Activated B cell treated with CpG ODN at 0.5 μM for 24 hours (primary cell): ENCODE measurements around the gene VASP. TPM values are rescaled to one million over a fixed set of nuclear protein-coding genes. Genes with fewer than 3 reads are reported as not detected.

ENCODE experiments used
- ATAC-seq: fragments of 200-7000 bp; cut with Tn5 transposase; one replicate; pipeline ENCODE4 v1.10.0; 2021; ENCODE audit warnings: low read depth, mild to moderate bottlenecking, moderate library complexity
- CTCF ChIA-PET: fragments of 350-600 bp; sonication (Branson Sonifier 250); formaldehyde crosslinking; loops from one replicate; lab custom pipeline; 2021; ENCODE audit warnings: antibody characterized with exemption; lab: Charles Lee
- POLR2A ChIA-PET: fragments of 350-600 bp; sonication (Branson Sonifier 250); formaldehyde crosslinking; loops from one replicate; lab custom pipeline; 2021; ENCODE audit warnings: antibody characterized with exemption; lab: Charles Lee
- DNase-seq: peaks from one replicate; pipeline ENCODE4 v3.0.0; 2022
- H3K27ac Mint-ChIP-seq: one replicate; pipeline ENCODE4 v1.8.0; 2020; ENCODE audit warnings: mixed read lengths
- H3K27me3 Mint-ChIP-seq: one replicate; pipeline ENCODE4 v1.8.0; 2021; ENCODE audit warnings: mixed read lengths
- H3K36me3 Mint-ChIP-seq: one replicate; pipeline ENCODE4 v1.8.0; 2021; ENCODE audit warnings: low read depth, mixed read lengths
- H3K4me1 Mint-ChIP-seq: one replicate; pipeline ENCODE4 v1.8.0; 2021; ENCODE audit warnings: mixed read lengths
- H3K4me3 Mint-ChIP-seq: one replicate; pipeline ENCODE4 v1.8.0; 2020; ENCODE audit warnings: mild to moderate bottlenecking, mixed read lengths
- H3K9me3 Mint-ChIP-seq: one replicate; pipeline ENCODE4 v1.8.0; 2020; ENCODE audit warnings: mixed read lengths
- intact Hi-C: fragments of 100-400 bp; cut with micrococcal nuclease; formaldehyde crosslinking; loops from one replicate; pipeline ENCODE4 v1.15.1; 2024
- total RNA-seq: library from RNA; stranded (reverse); gene quantifications from 2 replicates; pipeline ENCODE4 v1.2.3, GENCODE V29; 2022
- TF ChIP-seq, protein P1 (sequence below): fragments of 200-600 bp; IDR thresholded peaks from one replicate; pipeline ENCODE4 v1.8.0; 2022; ENCODE audit warnings: antibody characterized with exemption, mild to moderate bottlenecking

VASP gene
- total RNA-seq, 1 donor from 2014 or later: 300 TPM

DNA sequence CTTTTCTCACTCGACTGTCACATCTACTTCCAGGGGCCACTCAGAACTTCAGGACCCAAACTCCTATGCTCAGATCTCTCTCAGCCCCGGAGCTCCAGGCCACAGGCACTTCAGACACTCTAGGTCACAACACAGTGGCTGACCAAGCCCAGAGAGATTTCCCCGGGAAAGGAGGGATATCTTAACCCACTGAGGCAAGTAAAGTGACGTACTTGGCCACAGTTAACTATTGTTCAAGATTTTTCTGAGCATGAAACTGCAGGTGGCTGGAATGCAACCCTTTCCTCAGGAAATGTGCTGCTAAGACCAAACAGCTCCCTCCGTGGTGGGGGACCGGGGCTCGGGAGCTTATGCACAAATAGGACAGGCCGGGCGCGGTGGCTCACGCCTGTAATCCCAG lies 53.4 kb downstream of the VASP start:
- ATAC-seq (no peak), DNase-seq (no peak)
- CTCF ChIA-PET: no interaction called here
- Mint-ChIP-seq H3K36me3 (peaks cover 3% of the 10 kb centered on the region), H3K4me1 (peaks cover 39% of the 10 kb centered on the region), H3K9me3 (no peaks in the 10 kb centered on the region), H3K27me3 (no peaks in the 10 kb centered on the region), H3K27ac (no peak overlapping the region), H3K4me3 (no peak overlapping the region)
- TF ChIP-seq, protein P1, sequence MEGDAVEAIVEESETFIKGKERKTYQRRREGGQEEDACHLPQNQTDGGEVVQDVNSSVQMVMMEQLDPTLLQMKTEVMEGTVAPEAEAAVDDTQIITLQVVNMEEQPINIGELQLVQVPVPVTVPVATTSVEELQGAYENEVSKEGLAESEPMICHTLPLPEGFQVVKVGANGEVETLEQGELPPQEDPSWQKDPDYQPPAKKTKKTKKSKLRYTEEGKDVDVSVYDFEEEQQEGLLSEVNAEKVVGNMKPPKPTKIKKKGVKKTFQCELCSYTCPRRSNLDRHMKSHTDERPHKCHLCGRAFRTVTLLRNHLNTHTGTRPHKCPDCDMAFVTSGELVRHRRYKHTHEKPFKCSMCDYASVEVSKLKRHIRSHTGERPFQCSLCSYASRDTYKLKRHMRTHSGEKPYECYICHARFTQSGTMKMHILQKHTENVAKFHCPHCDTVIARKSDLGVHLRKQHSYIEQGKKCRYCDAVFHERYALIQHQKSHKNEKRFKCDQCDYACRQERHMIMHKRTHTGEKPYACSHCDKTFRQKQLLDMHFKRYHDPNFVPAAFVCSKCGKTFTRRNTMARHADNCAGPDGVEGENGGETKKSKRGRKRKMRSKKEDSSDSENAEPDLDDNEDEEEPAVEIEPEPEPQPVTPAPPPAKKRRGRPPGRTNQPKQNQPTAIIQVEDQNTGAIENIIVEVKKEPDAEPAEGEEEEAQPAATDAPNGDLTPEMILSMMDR: no peak
- POLR2A ChIA-PET: no interaction called here
- intact Hi-C loops: no loop called here

DNA sequence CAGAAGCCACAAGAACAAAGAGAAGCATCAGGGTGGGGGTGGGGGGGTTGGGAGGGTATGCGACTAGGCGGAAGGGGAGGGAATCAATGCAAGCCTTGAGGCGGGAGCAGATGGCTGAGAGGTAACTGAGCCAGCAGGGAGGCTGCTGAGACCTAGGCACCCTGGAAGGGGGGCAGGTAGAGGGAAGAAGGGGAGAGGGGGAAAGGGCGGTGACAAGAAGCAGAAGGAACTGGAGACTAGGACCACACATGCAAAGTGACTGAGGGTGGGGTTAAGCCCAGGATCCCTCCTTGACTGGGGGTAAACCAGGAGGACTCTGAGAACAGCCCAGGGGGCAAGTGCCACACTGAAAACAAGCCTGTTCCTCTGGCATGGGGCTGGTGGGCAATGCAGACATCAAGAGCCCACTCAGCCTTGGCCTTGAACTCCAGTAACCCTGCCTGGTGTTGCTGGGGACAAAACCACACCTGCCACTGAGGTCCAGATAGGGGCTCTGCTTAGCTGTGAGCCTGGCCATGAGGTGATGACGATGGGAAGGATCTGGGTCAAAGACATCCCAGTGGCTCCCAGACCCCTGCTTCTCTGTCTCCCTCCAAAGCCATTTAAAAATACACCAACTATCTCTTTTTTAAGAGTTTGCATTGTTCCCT lies 57.0 kb downstream of the VASP start:
- Mint-ChIP-seq H3K4me1 (peaks cover 28% of the 10 kb centered on the region), H3K36me3 (no peaks in the 10 kb centered on the region), H3K4me3 (no peak overlapping the region), H3K9me3 (no peaks in the 10 kb centered on the region), H3K27ac (peak overlapping the region; percentile 35), H3K27me3 (no peaks in the 10 kb centered on the region)
- POLR2A ChIA-PET: no interaction called here
- intact Hi-C loops: no loop called here
- DNase-seq (no peak), ATAC-seq (peak; percentile 21)
- CTCF ChIA-PET: no interaction called here
- TF ChIP-seq, protein P1: no peak

- peaks cover 2% of the 10 kb centered on the region for H3K36me3 Mint-ChIP-seq
- ATAC-seq: no peak
These were observed 60.3 kb downstream of the VASP start for GRCh38 chr19:45567609-45568008.

DNA sequence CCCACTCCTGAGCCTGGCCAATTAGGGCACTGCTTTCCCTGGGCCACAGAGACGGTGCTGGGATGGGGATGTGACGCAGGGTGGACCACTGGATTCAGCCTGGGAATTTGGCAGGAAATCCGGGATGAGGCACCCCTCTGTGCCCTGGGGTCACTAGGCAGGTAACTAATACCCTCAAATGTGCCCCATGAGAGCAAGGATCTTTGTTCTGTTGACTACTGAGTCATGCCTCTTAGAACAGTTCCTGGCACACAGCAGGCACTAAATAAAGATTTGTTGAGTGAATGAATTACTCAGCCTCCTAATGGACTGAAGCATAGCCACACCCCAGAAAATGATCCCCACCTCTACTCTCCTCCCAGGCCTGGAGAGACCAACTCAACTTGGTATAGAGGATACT lies 61.5 kb downstream of the VASP start:
- CTCF ChIA-PET: interaction anchor here (1.6 kb wide), 1 partner anchor 10 kb away, joined by 7 read pairs; no protein-coding TSS in a partner anchor
- POLR2A ChIA-PET: no interaction called here
- no peak for ATAC-seq
- Mint-ChIP-seq H3K27me3 (no peaks in the 10 kb centered on the region), H3K9me3 (no peaks in the 10 kb centered on the region), H3K4me3 (no peak overlapping the region), H3K27ac (no peak overlapping the region), H3K36me3 (peaks cover 2% of the 10 kb centered on the region), H3K4me1 (peaks cover 17% of the 10 kb centered on the region)
- TF ChIP-seq, protein P1: no peak
- intact Hi-C loops: no loop called here
- DNase-seq: no peak

More at GRCh38 chr19:45567609-45568008, 60.3 kb downstream of the VASP start:
- H3K27me3 Mint-ChIP-seq: no peaks in the 10 kb centered on the region
- ChIA-PET POLR2A (no interaction called here), CTCF (interaction anchor here (1.6 kb wide), 1 partner anchor 9 kb away, joined by 7 read pairs; no protein-coding TSS in a partner anchor)
- intact Hi-C loops: no loop called here
- no peak overlapping the region for H3K27ac Mint-ChIP-seq
- TF ChIP-seq, protein P1: no peak
- no peak overlapping the region for H3K4me3 Mint-ChIP-seq
- no peak for DNase-seq
- peaks cover 29% of the 10 kb centered on the region for H3K4me1 Mint-ChIP-seq
- no peaks in the 10 kb centered on the region for H3K9me3 Mint-ChIP-seq

DNA sequence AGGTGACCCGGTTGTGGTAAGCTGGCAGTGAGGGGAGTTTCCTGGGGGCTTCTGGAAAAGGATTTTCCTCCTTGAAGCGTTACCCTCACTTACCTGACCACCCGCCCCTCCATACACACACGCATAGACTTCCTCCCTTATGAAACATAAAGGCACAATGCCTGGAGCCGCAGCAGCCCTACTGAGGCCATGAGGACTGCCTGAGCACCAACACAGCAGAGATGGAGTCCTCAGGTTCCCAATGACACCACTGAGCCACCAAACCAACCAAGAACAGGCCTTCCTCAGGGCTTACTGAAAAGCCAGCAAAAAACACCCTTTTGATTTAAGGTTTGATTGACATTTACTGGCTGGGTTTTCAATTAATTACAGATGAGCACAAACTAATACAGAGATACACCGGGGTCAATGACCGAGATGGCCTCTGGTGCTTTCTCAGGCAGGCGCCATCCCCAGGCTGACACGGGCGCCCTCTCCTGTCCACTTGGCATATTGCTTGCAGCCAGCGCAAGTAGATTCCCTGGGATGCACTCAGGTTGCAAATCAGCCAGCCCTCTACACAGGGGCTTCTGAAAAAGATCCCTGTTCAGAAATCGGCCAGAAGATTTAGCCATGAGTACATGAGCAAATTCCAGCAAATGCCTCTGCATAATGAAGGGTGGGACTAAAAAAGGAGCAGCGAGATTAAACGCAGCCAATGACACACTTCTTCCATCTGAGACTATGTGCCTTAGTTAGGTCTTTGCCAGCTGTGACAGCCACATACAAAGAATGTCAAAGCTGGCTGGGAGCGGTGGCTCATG lies 62.5 kb downstream of the VASP start:
- peak; percentile 73 for ATAC-seq

More for the DNA sequence above, 62.5 kb downstream of the VASP start:
- no peak overlapping the region for H3K27ac Mint-ChIP-seq
- H3K36me3 Mint-ChIP-seq: peaks cover 2% of the 10 kb centered on the region
- H3K4me3 Mint-ChIP-seq: no peak overlapping the region
- H3K4me1 Mint-ChIP-seq: peaks cover 7% of the 10 kb centered on the region
- no peaks in the 10 kb centered on the region for H3K9me3 Mint-ChIP-seq
- POLR2A ChIA-PET: no interaction called here
- TF ChIP-seq, protein P1: no peak
- intact Hi-C loops: no loop called here
- CTCF ChIA-PET: no interaction called here
- peak; percentile 47 for DNase-seq
- H3K27me3 Mint-ChIP-seq: no peaks in the 10 kb centered on the region
